NK-92 treated with Interleukin-12 subunit alpha and Interleukin-12 subunit beta, amount 100 ng/mL, for 24 hours (cell line): Measurements from ENCODE around the gene HIRIP3.

ENCODE experiments used
- DNase-seq: peaks from one replicate; lab custom pipeline; 2025; lab: John Stamatoyannopoulos, UW

The HIRIP3 gene

GRCh38 chr16:29983420-29984136, 11.8 kb downstream of the HIRIP3 start:
- no peak for DNase-seq

- DNase-seq, result no peak
Observed at GRCh38 chr16:29982560-29983419, 12.6 kb downstream of the HIRIP3 start.

- DNase-seq, result no peak
Observed at GRCh38 chr16:29978564-29979270, 16.7 kb downstream of the HIRIP3 start.

- no peak for DNase-seq
Observed at GRCh38 chr16:29978081-29978480, 17.3 kb downstream of the HIRIP3 start.

DNA sequence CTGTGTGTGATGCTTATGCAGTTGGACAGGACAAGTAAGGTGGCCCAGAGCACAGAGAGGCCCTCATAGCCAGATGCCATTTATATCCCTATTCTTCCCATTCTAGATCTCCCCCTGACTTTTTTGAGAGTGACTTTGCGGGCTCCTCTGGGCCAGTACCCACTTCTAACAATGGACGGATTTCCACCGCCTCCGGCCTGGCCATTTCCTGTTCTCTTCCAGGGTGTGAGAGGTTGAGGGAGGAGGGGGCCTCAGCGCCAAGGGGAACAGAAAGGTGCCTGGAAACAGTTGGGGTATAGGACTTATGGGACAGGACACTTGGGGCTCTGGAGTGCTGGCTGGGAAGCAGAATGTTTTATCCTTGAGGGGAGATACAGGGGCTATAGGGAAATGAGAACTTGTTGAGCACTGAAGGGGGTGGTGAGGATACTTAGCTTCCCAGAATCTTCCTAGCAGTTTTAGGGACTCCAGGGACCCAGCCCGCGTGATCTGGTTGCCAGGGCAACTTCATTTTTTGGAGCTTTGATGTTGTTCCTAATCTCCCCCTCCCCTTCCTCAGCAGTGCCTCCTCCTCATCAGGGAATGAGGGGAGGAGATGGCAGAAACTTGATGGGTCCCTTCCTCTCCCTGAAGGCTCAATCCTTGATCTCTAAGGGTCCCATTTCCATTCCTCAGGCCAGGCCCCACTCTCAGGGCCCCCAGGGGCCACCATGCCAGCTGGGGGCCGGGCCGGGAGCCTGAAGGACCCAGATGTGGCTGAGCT, 18.2 kb downstream of the HIRIP3 start:
- DNase-seq, result no peak

DNA sequence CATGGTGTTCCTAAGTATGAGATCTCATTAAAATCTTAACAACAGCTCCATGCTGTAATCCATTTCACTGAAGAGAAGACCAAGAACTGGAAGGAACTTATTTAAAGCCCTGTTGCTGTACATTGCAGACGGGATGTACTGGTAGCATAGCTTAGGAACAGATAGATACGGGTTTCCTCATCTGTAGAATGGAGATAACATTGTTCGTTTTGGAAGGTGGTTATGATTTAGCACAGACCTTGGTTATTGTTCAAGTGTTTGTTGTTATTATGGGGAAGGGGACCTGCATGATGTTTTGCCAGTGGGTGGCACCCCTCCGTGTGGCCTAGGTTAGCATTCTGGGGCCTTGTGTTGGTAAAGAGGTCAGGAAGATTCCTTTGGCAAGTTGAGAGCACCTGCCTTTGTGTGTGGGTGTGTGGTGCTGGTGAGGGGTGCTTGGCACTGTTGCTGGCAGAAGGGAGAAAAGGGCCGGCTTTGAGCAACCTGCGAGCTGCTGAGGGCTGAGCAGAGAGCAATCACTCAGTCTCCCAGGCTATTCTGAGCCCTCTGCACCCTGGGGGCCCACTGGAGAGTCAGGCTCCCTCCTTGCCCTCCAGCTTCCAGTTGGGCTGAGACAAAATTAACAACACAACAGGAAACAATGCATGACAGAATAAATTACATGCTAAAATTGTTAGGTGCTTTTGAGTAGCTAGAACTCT, 19.5 kb downstream of the HIRIP3 start:
- no peak for DNase-seq

GRCh38 chr16:29975134-29975538, 20.3 kb downstream of the HIRIP3 start:
- DNase-seq, result no peak

- no peak for DNase-seq
Observed at GRCh38 chr16:29974291-29975133, 20.9 kb downstream of the HIRIP3 start.

DNA sequence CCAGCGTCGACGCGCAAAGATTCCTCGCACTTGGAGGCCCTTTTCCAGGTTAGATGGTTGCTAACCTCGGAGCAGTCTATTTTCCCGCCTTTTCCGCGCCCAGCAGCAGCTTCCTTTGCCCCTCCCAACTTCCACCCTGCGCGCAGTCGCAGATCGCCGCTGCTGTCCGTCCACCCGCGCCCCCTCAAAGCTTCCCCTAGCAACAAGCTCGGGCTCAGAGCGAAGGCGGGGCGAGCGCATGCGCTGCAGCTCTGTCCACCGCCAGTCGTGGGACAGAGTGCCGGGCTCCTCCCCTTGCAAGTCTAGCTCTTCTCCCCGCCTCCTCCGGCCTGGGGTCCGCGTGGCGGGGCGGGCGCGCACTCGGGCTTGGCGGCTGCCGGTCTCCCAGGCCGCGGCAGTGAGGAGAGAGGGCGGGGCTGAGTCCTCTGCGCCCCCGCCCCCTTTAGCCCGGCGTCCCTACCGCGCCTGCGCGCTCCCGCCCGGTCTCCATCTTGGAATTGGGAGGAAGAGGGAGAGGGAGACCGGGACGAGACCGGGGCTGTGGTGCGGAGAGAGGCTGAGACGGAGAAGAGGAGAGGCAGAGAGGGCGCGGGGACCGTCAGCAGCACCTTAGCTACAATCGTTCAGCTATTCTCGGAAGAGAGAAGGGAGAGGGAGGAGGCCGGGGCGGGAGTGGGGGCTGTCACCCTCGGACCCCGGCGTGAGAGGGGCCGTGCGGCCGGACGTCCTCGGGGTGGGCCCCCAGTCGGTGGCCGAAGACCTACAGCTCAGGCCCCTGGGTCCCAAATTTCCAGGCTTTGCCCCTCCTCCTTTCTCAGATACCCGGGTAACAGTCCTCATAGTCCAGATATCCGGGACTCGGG, 21.8 kb downstream of the HIRIP3 start, which contains the start of gene TAOK2:
TSS of gene TAOK2 (plus strand) at position 485 of the 863 bp plus-strand sequence. CDS start 3,905 bp downstream, outside the sequence.
- peak; percentile 98 for DNase-seq

DNA sequence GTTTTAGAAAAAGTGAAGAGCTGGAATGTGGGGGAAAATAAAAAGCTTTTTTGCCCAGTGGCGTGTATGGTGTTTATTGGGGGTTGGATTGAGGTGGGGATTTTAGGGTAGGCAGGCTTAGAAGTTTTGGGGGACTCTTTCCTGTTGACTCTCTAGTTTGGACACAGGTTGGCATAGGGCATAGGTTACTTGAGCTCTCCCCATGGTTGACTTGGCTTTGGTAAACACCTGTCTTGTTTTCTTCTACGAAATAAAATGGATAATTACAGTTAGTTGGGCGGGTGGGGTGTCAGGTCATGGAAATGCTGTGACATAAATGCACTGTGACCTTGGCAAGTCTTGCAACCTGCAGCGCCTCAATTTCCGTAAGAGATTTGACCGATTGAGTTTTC, 22.4 kb downstream of the HIRIP3 start:
- no peak for DNase-seq

GRCh38 chr16:29972500-29972899, 22.9 kb downstream of the HIRIP3 start:
- no peak for DNase-seq

DNA sequence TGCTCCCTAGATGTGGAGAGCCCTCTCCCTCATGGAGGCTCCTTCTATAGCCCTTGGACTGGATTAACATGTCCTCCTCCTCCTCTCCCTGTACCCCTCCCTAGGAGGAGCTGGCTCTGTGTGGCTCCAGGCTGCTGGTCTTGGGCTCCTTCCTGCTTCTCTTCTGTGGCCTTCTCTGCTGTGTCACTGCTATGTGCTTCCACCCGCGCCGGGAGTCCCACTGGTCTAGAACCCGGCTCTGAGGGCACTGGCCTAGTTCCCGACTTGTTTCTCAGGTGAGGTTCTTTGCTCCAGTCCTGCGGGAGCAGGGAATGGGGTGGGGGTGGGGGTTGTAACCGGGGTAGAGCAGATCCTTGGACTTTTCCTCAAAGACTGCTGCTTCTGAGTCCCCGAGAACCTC, 24.1 kb downstream of the HIRIP3 start:
- DNase-seq, result no peak

DNA sequence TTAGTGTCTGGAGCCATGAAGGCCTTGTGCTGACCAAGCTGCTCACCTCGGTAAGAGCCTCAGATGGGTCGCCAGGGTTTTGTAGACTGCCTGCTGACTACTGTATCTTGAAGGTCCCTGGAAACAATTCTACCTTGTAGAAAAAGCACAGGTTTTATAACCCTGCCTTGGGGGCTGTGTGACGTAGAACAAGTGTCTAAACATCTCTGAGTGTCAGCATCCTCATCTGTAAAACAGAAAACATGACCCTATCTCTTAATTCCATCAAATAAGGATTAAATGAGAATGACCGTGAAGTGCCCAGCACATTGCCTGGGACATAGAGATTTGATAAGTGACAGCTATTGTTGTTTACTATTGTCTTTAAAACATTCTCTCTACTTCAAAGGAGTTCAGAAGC, 27.2 kb downstream of the HIRIP3 start:
- DNase-seq, result no peak

DNA sequence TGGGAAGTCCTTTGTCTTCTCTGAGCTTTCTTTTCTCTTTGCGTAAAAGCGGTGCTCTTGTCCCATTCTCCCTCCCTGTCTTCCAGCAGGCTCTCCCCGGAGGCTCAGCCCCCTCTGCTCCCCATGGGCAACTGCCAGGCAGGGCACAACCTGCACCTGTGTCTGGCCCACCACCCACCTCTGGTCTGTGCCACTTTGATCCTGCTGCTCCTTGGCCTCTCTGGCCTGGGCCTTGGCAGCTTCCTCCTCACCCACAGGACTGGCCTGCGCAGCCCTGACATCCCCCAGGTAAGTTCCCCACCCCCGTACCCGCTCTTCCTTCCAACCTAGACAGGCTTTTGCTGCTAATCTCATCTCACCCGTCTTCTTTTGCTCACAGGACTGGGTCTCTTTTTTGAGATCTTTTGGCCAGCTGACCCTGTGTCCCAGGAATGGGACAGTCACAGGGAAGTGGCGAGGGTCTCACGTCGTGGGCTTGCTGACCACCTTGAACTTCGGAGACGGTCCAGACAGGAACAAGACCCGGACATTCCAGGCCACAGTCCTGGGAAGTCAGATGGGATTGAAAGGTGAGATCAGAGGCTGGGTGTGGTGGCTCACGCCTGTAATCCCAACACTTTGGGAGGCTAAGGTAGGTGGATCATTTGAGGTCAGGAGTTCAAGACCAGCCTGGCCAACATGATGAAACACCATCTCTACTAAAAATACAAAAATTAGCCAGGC, 32.2 kb downstream of the HIRIP3 start:
- DNase-seq, result no peak

GRCh38 chr16:29962344-29962994, 32.9 kb downstream of the HIRIP3 start:
- DNase-seq, result no peak

GRCh38 chr16:29961479-29962343, 33.7 kb downstream of the HIRIP3 start, which contains the start of gene TMEM219:
Gene TMEM219, plus strand, starts transcription at chr16:29962079. Its CDS starts 1,065 bp downstream, at chr16:29963144.
- peak; percentile 84 for DNase-seq

- DNase-seq, result no peak
Observed at GRCh38 chr16:29961127-29961478, 34.3 kb downstream of the HIRIP3 start.
